ENCODE results near the gene C2orf49. TPM values are rescaled to one million over a fixed set of nuclear protein-coding genes. Genes with fewer than 3 reads are reported as not detected.

The C2orf49 gene
- total RNA-seq, 1 donor from 2014 or later = 18.6 TPM

- DNase-seq (no peak), ATAC-seq (peak; percentile 0)
- intact Hi-C loops (cut with micrococcal nuclease) = no loop called here
Observed at GRCh38 chr2:105378276-105378840, 41.0 kb downstream of the C2orf49 start.

DNA sequence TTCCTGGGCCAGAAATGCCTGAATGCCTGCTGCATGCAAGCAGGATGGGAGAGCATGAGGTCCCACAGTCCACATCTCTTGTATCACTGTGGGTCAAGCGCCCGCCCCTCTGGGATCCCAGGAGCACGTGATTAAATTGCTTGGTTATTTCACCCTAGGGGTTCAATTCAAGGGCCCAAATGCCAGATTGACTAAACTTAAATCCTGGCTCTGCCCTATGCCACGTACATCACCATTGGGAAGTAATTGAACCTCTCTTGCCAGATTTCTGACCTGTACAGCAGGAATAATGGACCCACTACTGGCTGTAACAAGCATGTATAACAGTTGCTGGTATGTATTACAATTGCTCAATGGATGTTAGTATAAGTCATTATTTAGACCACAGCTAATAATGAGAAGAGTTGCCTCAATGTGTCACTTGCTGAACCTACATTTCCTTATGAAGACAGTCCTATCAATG is 41.6 kb downstream of the C2orf49 start:
- no peak for DNase-seq
- intact Hi-C loops (cut with micrococcal nuclease) = no loop called here
- peak; percentile 1 for ATAC-seq

DNA sequence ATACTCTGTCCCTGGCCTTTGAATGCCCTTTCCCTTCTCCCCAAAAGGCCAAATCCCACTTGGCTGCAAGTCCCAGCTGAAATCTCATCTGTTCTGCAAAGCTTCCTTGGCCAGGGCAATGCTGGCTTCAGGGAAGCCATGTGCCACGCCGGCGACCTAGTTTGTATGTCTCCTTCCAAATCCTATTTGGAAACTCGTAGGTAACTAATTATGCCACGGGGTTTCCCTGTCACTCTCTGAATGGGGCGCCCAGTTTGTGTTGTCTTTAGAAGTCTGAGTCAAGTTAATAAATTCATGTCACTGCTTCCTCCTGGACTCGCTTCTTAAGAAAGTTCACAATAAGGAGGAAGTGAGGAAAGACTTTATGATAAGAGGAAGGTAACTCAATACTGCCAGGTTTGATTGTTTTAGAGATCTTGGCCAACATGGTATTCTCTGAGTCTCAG is 42.4 kb downstream of the C2orf49 start:
- no peak for DNase-seq
- no peak for ATAC-seq
- intact Hi-C loops (cut with micrococcal nuclease) = loop anchor here (10.0 kb wide), 1 partner anchor 115 kb away; no protein-coding TSS in a partner anchor

DNA sequence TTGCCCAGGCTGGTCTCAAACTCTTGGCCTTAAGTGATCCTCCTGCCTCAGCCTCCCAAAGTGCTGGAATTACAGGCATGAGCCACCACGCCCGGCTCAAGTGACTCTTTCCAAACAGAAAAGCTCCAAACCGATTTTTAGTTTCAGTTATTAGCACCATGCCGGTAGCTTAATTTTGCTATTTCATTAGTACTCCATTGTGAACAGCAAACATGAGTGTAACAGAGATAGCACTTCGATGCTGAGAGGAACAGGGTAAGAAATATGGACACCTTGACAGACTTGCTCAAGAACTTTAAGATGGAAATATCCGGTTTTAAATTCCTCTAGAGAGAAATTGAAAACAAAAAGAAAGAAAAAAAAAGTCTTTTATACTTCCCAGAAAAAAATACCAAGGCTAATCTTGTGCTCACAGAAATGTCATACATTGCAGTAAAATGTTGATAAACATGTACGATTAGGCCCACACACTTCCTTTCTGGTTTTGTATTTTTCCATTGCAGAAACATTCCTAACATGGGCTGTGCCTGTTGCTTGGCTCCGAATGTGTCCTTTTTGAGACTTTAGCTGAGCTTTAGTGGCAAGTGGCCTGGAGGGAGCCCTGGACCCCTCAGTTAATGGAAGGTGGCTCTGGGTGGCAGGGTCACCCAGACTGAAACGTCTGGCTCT is 43.2 kb downstream of the C2orf49 start:
- no peak for DNase-seq
- intact Hi-C loops (cut with micrococcal nuclease) = loop anchor here (10.0 kb wide), 1 partner anchor 114 kb away; no protein-coding TSS in a partner anchor
- ATAC-seq = peak; percentile 1

DNA sequence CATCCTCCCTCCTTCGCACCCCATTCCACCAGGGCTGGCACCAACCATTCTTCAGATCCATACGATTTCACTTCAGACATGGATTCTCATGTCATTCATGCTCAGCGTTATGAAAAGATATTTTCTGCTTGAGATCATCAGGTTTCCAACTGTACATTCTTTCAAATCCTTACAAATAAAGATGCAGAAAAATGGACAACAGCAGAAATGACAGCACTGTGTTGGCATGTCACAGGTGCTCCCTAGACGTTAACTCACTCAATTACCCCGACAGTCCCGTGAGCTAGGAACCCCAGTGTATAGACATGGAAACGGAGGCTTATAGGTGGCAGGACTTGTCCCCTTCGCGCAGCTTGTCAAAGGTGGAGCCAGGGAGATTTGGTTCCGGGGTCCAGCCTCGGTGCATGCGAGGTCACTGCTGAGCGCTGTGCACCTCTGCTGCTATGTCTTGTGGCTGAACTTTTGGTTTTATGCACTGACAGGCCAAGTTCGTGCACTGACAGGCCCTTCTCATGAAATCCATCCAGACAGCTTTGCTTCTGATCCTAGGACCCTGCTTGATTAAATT is 43.8 kb downstream of the C2orf49 start:
- DNase-seq (no peak), ATAC-seq (peak; percentile 4)
- intact Hi-C loops (cut with micrococcal nuclease) = loop anchor here (10.0 kb wide), 1 partner anchor 114 kb away; no protein-coding TSS in a partner anchor

GRCh38 chr2:105382177-105382576 is 44.8 kb downstream of the C2orf49 start:
- ATAC-seq (peak; percentile 1), DNase-seq (no peak)
- intact Hi-C loops (cut with micrococcal nuclease) = loop anchor here (10.0 kb wide), 1 partner anchor 113 kb away; no protein-coding TSS in a partner anchor

DNA sequence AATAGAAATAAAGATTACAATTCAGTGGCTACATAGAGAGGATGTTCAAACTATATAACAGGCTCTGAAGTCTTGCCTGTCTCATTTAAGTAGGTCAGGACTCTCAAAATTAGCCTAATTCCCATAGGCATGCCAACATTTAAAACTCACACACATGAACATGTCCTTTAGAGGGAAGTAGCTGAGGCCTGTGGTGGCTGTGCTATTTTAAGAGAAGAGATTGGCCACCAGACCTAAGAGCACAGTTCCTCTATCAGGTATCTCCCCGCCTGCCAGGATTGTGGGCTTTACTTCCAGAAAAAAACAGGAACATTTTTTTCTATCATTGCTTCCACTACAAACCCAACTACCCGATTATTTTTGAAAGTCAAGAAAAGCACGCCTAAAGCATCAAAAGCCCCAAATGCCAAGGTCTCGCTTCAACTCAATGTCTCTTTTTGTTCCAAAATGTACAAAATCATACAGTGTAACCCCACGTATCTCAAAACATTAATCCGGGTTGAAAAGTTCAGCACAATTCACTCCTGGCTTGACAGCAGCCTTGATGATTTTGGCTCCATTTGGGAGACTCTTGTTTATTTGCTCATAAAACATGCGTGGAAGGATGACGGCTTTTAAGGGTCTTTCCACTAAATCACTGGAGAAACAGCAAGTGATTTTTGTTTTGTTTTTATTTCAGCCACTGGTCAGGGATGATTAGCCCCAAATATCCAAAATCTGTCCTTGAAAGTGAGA is 46.3 kb downstream of the C2orf49 start:
- no peak for DNase-seq
- ATAC-seq = peak; percentile 9
- intact Hi-C loops (cut with micrococcal nuclease) = loop anchor here (10.0 kb wide), 1 partner anchor 111 kb away; no protein-coding TSS in a partner anchor

GRCh38 chr2:105384216-105384615 is 46.9 kb downstream of the C2orf49 start:
- DNase-seq (no peak), ATAC-seq (no peak)
- intact Hi-C loops (cut with micrococcal nuclease) = loop anchor here (10.0 kb wide), 1 partner anchor 111 kb away; no protein-coding TSS in a partner anchor

- intact Hi-C loops (cut with micrococcal nuclease) = loop anchor here (10.0 kb wide), 1 partner anchor 110 kb away; no protein-coding TSS in a partner anchor
- no peak for DNase-seq
- ATAC-seq = no peak
Observed at GRCh38 chr2:105384861-105385260, 47.5 kb downstream of the C2orf49 start.

DNA sequence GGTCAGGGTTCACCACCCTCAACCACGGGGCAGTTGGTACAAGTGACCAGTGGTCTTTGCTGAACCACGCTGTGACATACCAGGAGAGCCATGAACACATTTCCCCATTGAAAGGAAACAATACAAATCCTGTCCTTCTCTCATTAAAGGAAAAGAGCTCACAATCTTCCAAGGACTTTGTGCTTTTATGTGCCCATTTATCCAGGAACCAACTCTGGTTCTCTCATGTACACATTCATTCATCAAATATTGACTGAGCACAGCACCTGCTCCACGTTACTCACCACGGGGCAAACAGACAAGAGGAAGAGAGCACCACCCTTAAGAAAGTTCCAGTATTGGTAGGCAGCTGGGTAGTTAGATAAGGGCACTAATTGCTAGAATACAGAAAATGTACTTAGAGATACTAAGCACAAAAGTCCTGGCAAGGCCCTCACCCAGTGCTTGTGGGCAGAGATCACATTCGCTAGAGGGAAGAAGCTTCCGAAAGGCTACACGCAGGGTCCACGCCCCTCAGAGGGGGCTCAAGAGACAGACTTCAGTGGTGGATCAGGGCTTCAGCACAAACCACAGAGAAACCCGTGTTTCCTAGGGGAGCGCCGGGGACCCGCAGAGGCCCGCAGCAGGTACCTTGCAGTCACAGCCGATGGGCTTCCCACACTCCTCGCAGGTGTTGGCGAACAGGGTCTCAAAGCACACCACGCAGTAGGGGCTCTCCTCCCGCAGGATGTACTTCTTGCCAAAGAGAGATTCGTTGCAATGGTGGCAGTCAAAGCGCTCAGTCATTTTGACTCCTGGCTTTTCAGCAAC is 48.6 kb downstream of the C2orf49 start:
- DNase-seq (no peak), ATAC-seq (no peak)

DNA sequence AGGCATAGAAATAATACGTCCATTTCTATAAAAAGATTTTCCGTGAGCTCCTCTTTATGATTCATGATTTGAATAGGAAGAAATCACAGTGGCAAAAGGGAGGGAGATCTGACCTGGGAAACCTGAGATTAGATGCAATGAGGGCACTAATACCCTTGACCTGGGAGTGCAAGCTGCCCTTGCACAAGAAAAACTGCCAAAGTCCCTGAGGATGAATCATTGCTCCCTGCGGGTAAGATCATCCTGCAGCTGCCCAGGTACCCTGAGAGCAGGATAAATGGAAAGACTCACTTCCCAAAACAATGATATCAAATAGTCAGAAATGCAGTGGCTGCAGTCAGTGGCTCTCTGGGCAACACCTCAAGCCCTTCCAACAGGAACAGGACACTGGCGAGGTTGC is 49.9 kb downstream of the C2orf49 start:
- DNase-seq (no peak), ATAC-seq (peak; percentile 0)
- intact Hi-C loops (cut with micrococcal nuclease) = loop anchor here (10.0 kb wide), 1 partner anchor 108 kb away; no protein-coding TSS in a partner anchor

More for the DNA sequence above, 48.6 kb downstream of the C2orf49 start:
- intact Hi-C loops (cut with micrococcal nuclease) = loop anchor here (10.0 kb wide), 1 partner anchor 109 kb away; no protein-coding TSS in a partner anchor

DNA sequence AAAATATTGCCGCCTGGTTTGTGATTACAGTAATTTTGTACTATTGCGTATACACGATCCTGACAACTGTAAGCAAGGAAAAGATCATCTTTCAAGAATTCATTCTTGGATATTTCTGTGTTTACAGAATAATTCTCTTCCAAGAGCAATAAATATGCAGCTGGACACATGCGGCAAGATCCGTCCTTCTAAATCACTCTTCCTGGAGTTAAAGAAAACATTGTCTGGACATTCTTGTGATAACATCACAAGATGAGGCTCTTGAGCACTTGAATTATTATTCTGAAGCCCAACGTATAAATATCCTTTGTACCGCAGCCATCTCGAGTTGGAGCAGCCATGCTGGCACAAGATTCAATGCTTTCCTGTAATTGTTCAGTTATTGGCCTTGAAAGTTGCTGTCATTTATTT is 51.6 kb downstream of the C2orf49 start:
- DNase-seq (no peak), ATAC-seq (no peak)
- intact Hi-C loops (cut with micrococcal nuclease) = loop anchor here (10.0 kb wide), 1 partner anchor 106 kb away; no protein-coding TSS in a partner anchor

DNA sequence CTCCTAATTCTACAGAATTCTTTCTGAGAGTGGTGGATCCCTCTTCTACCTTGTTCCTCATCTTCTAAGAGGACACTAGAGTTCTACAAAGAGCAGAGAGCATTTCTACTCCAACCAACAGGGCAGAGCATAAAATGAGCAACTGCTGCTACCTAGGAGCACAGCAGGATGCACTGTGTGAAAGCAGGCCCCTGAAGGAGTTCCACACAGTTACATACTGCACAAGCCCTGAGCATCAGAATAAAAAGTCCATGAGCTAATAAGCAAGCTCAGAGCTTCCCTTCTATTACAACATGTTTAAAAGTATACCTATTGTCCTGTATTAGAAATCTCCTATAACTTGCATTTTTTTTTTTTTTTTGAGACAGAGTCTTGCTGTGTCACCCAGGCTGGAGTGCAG is 53.1 kb downstream of the C2orf49 start:
- DNase-seq (no peak), ATAC-seq (peak; percentile 1)
- intact Hi-C loops (cut with micrococcal nuclease) = no loop called here

GRCh38 chr2:105391058-105391627 is 53.8 kb downstream of the C2orf49 start:
- no peak for DNase-seq
- intact Hi-C loops (cut with micrococcal nuclease) = no loop called here
- peak; percentile 2 for ATAC-seq

DNA sequence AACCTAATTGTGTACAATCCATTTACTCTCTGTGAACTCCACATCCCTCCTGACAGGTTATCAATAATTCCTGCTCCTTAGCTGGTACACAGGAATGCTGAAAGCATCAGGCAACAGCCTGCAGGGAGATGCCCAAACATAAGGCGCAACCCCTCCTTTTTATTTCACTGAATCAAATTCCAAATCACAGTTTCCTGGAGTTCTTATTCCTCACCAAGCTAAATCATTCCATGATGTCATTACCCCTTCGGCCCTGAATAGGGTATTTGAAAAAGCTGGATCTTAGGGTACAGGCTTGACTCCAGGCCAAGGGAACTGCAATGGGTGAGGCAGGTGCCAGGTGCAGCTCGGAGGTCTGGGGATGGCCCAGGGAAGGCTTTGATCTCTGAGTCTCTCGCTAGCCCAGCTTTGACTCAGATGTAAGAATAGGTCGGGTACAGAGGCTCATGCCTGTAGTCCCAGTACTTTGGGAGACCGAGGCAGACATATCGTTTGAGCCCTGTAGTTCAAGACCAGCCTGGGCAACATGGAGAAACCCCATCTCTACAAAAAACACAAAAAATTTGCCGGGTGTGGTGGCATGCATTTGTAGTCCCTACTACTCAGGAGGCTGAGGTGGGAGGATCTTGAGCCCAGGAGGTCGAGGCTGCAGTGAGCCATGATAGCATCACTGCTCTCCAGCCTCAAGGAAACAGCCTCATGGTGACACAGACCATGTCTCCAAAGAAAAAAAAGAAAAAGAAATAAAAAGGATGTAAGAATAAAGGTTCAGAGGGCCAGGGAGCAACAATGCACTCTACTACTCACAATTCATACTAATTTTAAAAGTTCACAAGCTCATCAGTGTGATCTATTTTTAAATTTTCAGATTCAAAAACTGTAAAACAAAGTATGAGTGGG is 54.7 kb downstream of the C2orf49 start:
- intact Hi-C loops (cut with micrococcal nuclease) = no loop called here
- ATAC-seq = peak; percentile 0
- DNase-seq = no peak

GRCh38 chr2:105393373-105394055 is 56.2 kb downstream of the C2orf49 start:
- DNase-seq (no peak), ATAC-seq (peak; percentile 1)
- intact Hi-C loops (cut with micrococcal nuclease) = no loop called here
